Measurements from ENCODE around the gene TPD52L1. TPM values are rescaled to one million over a fixed set of nuclear protein-coding genes. Genes with fewer than 3 reads are reported as not detected.

TPD52L1 gene
- polyA plus RNA-seq, 4 donors = 83.5 to 114 (median 93.9) TPM

GRCh38 chr6:125231574-125232343 is 78.2 kb downstream of the TPD52L1 start:
- no peak for DNase-seq (ENCODE audit: low read depth in 4 of 4, low spot score in 3 of 4)

- DNase-seq (ENCODE audit: low read depth in 4 of 4, low spot score in 3 of 4) = no peak
Measured at GRCh38 chr6:125232466-125232865, 78.9 kb downstream of the TPD52L1 start.

DNA sequence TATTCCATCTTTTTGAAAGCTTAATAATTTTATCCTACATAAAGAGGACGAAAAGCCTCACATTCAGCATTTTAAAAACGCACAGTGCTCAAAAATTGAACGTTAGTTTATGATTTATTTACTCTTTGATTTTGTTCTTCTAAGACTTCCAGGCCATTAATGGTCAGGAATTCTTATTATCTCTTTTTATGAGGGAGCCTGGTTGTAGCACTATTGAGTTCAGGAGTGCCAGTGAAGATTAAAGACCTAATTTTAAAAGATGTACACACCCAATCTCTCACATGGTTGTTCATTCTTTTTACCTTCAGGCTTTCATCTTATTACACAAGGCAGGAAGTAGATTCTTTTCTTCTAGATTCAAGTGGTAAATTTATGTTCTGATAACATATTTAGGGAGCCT is 79.6 kb downstream of the TPD52L1 start:
- DNase-seq (ENCODE audit: low read depth in 4 of 4, low spot score in 3 of 4) = no peak

- DNase-seq (ENCODE audit: low read depth in 4 of 4, low spot score in 3 of 4) = no peak
Measured at GRCh38 chr6:125236536-125237327, 83.2 kb downstream of the TPD52L1 start.

- DNase-seq (ENCODE audit: low read depth in 4 of 4, low spot score in 3 of 4) = no peak
Measured at GRCh38 chr6:125237764-125238163, 84.2 kb downstream of the TPD52L1 start.

- DNase-seq (ENCODE audit: low read depth in 4 of 4, low spot score in 3 of 4) = no peak
Measured at GRCh38 chr6:125245109-125245508, 91.5 kb downstream of the TPD52L1 start.

DNA sequence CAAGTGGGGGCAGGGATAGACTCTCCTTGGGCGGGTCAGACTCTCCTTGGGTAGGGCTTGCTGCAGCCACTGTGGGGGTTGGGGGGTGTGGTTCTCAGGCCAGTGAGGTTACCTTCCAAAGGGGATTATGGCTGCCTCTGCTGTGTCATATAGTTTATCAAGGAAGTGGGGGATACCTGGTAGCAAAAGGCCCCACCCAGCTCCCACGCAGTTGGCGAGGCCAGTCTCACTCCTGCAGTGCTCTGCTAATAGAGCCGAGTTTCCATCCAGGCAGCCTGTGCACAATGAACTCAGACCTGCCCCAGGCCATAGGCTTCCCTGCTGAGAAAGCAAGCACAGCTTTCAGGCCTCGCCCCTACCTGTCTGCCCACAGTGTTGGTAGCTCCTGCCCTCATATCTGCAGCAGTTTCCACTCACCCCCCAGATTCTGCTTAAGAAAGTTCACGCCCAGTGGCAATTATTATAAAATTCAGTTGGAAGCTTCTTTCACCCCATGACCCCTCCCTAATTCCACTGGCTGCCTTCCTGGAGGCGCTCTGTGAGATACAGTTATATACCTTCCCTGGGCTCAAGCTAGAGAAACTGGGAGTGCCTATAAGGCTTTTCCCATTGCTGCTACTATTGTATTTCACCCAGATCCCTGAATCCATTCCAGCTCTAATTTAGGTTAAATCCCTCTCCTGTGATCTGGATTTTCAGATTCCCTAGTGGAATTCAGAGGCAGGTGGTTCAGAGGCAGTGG is 92.1 kb downstream of the TPD52L1 start:
- DNase-seq (ENCODE audit: low read depth in 4 of 4, low spot score in 3 of 4) = no peak

DNA sequence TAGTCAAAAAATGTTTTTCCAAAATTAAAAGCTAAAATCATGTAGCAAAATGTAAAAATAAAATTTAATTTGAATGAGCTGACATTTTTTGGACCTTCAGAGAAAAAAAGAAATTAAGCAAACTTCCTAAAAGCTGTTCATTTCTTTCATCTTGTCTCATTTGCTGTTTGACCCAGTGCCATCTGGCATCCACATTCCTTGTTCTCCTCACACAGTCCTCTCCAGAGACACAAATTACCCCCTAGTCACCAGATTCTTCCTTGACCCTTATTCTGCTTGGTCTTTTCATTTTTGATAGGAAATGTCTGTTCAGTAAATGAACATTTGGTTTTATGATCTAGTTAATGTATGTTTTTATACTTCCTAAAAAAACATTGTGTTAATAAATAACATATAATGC is 93.0 kb downstream of the TPD52L1 start:
- DNase-seq (ENCODE audit: low read depth in 4 of 4, low spot score in 3 of 4) = no peak

- DNase-seq (ENCODE audit: low read depth in 4 of 4, low spot score in 3 of 4) = no peak
Measured at GRCh38 chr6:125248136-125248535, 94.6 kb downstream of the TPD52L1 start.

DNA sequence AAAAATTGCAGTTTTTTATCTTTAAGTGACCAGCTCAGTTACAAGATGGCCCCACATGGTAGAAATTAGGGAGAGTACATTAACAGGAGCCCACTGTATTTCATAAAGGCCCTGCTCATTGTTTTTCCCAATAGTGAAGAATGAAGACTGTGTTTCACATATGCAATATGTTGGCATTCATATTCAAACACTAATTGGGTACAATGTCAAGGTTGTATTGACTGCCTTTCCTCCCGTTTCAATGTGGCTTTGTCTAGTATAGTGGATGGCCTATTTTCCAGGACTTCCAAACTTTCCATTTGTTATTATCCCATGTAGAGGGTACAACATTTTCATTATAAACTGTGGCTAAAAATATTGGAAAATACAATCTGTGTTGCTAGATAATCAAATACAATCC is 96.9 kb downstream of the TPD52L1 start:
- no peak for DNase-seq (ENCODE audit: low read depth in 4 of 4, low spot score in 3 of 4)

DNA sequence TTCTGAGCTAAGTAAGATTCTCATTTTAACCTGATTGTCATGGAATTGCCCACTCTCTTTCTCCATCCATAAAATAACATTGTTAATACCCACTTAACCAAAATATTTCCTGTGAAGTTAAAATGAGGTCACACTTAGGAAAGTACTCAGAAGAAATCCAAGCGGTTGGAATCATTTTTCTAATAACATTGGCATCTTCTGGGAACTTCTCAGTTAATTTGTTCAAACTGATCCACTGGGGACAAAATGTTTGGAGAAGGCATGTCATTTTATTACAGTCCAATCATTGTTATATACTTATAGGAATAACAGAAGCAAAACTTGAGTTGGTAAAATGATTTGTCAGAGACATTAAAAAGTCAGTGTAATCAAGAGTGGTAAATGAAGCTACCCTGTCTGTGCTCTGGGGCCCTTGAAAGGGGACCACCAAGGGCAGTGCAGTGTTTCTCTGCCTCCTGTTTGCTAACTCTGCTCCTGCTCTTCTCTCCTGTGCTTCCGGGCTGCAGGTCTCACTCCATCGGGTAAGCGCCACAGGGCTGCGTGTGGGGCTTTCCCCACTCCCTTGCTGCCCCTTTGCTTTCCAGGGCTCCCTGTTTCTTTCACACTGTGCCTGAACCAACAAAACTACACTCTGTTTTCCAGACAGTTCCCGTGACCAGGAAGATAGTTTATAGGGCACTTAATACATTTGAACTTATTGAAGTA is 98.1 kb downstream of the TPD52L1 start:
- no peak for DNase-seq (ENCODE audit: low read depth in 4 of 4, low spot score in 3 of 4)

DNA sequence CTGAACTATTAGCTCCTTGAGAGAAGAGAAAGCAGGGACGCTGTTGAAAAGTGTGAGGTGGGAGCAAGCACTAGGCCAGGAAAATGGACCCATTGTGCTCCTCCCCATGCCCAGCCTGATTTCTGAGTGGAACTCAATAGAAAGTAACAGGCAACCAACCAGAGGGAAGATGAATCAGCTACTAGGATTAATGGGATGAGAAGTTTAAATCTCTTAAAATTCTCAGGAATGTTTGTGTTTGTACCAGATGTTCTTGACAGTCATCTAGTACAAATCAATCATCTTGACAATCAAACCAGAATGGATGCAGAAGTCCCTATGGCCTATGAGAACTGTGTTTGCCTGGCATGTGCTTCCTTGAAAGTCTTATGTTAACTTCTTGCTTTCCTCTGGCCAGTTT is 99.3 kb downstream of the TPD52L1 start:
- no peak for DNase-seq (ENCODE audit: low read depth in 4 of 4, low spot score in 3 of 4)

- DNase-seq (ENCODE audit: low read depth in 4 of 4, low spot score in 3 of 4) = no peak
Measured at GRCh38 chr6:125253881-125254280, 100.3 kb downstream of the TPD52L1 start.

DNA sequence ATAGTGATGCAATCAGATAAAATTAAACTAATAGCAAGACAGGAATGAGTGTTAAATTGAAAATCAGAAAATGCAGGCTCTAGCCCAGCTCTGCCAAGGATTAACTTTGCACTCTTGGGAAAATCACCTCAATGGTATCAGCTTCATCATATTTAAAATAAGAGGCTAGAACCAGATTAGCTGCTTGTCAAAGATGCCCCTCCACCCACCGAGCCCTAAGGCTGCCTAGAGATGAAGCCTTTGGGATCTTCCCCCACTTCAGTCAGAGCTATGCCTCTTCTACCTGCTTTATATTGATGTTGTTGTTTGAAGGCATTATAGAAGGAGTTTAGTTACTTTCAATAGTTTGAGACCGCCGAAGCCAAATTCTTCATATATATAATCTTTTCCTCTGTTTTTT is 100.7 kb downstream of the TPD52L1 start:
- no peak for DNase-seq (ENCODE audit: low read depth in 4 of 4, low spot score in 3 of 4)

DNA sequence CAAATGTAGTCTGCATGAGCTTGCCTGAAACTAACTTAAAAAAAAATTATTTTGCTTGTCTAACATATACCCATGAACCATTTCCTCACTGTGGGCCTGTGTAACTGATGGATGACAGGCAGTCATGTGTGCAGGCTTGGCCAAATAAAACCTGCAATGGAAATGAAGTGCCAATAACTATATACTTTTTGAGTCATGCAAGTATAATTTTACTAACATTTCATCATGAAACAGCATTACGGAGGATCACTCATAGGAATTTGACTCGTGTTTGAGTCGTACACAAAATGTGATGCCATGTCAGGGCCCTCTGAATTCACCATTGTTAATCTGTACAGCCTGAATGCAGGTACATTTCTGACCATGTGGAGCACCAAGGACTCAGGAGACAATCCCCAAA is 101.6 kb downstream of the TPD52L1 start:
- no peak for DNase-seq (ENCODE audit: low read depth in 4 of 4, low spot score in 3 of 4)

GRCh38 chr6:125257351-125257750 is 103.8 kb downstream of the TPD52L1 start:
- DNase-seq (ENCODE audit: low read depth in 4 of 4, low spot score in 3 of 4) = no peak

GRCh38 chr6:125258651-125259353 is 105.2 kb downstream of the TPD52L1 start:
- DNase-seq (ENCODE audit: low read depth in 4 of 4, low spot score in 3 of 4) = no peak

DNA sequence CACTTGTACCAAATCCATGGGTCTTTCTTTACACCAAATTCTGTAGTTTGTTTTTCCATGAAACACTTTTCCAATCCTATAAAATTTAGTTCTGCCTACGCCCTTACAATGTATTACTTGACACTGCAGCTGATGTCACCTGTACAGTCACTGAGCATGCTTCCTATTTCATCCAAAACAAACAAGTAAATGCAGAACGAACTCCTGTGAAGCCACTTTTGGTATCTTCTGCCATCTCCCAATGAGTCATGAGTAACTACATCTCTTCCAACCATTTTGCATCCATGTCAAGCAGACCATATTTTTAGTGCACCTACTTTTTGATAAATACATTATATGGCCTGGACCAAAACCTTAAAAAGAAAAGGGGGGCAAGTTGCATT is 105.8 kb downstream of the TPD52L1 start:
- DNase-seq (ENCODE audit: low read depth in 4 of 4, low spot score in 3 of 4) = no peak

DNA sequence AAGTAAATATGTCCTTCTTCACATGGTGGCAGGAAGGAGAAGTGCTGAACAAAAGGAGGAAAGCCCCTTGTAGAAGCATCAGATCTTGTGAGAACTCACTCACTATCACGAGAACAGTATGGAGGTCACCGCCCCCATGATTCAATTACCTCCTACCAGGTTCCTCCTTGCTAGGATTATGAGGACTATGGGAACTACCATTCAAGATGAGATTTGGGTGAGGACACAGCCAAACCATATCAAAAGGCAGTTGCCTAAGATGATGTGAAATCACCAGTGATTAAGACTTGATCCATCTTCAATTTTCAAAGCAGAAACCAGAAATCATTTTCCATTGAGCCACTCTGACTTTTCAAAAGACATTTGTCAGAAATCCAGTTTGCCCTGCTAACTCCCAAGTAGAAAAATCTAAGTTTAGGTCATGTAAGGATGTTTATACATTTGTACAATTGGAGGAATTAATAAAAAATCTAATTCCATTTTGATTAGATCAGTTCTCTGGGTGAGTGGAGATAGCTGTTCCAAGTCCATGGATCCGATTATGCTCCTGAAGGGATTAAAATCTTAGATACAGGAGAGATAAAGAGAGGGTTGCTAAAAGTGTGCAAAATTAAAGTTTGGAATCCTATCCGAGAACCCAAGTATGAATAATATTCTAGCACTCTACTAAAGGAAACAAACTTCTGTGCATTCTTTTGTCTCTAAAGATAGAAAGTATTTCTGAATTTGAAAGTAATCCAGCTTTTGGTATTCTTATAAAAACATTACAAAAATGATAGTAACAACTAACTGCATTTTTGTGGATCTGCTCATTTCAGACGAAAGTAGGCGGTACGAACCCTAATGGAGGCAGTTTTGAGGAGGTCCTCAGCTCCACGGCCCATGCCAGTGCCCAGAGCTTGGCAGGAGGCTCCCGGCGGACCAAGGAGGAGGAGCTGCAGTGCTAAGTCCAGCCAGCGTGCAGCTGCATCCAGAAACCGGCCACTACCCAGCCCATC is 108.7 kb downstream of the TPD52L1 start:
- DNase-seq (ENCODE audit: low read depth in 4 of 4, low spot score in 3 of 4) = no peak

Data from right renal pelvis (tissue), 4 donors.